ENCODE data around the gene SH3TC2.

The SH3TC2 gene

GRCh38 chr5:149063017-149063687 is at the start of gene SH3TC2:
Gene SH3TC2 (minus strand): TSS chr5:149063062. CDS start chr5:149063022, 40 bp downstream.
- Histone ChIP-seq H3K4me3 (ENCODE audit: low read depth in 1 of 2, low read length in 2 of 2) (no peak within 1 kb of the TSS), H3K9me3 (ENCODE audit: control insufficient read depth in 1 of 2, low read length in 2 of 2) (no peaks in the 10 kb centered on the region), H3K36me3 (ENCODE audit: control insufficient read depth in 1 of 2, insufficient read depth in 2 of 2, low read length in 2 of 2) (no peaks in the 10 kb centered on the region), H3K27ac (ENCODE audit: low read length) (peak within 1 kb of the TSS; percentile 60), H3K4me1 (ENCODE audit: control insufficient read depth in 1 of 2, insufficient read depth in 2 of 2, low read length in 2 of 2) (peaks cover 0 to 9% of the 10 kb centered on the region in 2 donors), H3K27me3 (ENCODE audit: low read depth, low read length) (no peaks in the 10 kb centered on the region)

DNA sequence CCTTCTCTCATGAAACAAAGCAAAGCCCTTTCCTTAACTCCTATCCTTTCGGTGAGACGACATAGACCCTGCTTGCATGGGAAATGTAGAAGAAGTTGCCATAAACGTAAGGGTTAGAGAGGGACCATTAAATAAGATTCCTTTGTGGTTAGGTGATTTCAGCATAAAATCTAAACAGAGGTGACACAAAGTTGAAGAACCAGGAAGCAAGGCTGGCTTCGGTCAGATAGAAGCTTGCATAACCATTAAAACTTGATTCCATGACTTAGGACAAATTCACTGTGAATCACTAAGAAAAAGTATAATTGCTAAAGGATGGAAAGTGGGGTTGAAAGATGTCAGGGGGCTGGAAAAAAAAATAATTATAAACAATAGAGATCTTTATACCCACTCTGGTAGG is 47.5 kb upstream of the SH3TC2 start:
- no peak overlapping the region for H3K27ac ChIP-seq (ENCODE audit: low read length)
- H3K36me3 ChIP-seq (ENCODE audit: control insufficient read depth in 1 of 2, insufficient read depth in 2 of 2, low read length in 2 of 2): no peaks in the 10 kb centered on the region
- no peak overlapping the region for H3K4me3 ChIP-seq (ENCODE audit: low read depth in 1 of 2, low read length in 2 of 2)
- H3K9me3 ChIP-seq (ENCODE audit: control insufficient read depth in 1 of 2, low read length in 2 of 2): no peaks in the 10 kb centered on the region
- no peaks in the 10 kb centered on the region for H3K4me1 ChIP-seq (ENCODE audit: control insufficient read depth in 1 of 2, insufficient read depth in 2 of 2, low read length in 2 of 2)
- H3K27me3 ChIP-seq (ENCODE audit: low read depth, low read length): no peaks in the 10 kb centered on the region

GRCh38 chr5:149108651-149109280 is 45.9 kb upstream of the SH3TC2 start:
- Histone ChIP-seq H3K27me3 (ENCODE audit: low read depth, low read length) (no peaks in the 10 kb centered on the region), H3K9me3 (ENCODE audit: control insufficient read depth in 1 of 2, low read length in 2 of 2) (no peaks in the 10 kb centered on the region), H3K4me1 (ENCODE audit: control insufficient read depth in 1 of 2, insufficient read depth in 2 of 2, low read length in 2 of 2) (no peaks in the 10 kb centered on the region), H3K36me3 (ENCODE audit: control insufficient read depth in 1 of 2, insufficient read depth in 2 of 2, low read length in 2 of 2) (no peaks in the 10 kb centered on the region), H3K27ac (ENCODE audit: low read length) (no peak overlapping the region), H3K4me3 (ENCODE audit: low read depth in 1 of 2, low read length in 2 of 2) (no peak overlapping the region)

DNA sequence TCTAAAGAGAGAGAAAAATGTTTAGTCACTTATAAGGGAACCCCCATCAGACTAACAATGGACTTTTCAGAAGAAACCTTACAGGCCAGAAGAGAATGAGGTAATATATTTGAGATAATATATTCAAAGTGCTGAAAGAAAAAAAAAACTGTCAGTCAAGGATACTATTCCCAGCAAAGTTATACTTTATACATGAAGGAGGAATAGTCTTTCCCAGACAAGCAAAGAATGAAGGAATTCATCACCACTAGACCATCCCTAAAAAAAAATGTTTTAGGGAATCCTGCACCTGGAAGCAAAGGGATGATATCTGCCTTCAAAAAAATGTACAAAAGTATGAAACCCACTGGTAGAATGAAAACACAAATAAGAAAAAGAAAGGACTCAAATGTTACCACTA is 37.5 kb upstream of the SH3TC2 start:
- Histone ChIP-seq H3K36me3 (ENCODE audit: control insufficient read depth in 1 of 2, insufficient read depth in 2 of 2, low read length in 2 of 2) (no peaks in the 10 kb centered on the region), H3K27me3 (ENCODE audit: low read depth, low read length) (no peaks in the 10 kb centered on the region), H3K4me1 (ENCODE audit: control insufficient read depth in 1 of 2, insufficient read depth in 2 of 2, low read length in 2 of 2) (no peaks in the 10 kb centered on the region), H3K27ac (ENCODE audit: low read length) (no peak overlapping the region), H3K4me3 (ENCODE audit: low read depth in 1 of 2, low read length in 2 of 2) (no peak overlapping the region), H3K9me3 (ENCODE audit: control insufficient read depth in 1 of 2, low read length in 2 of 2) (peaks cover 0 to 32% of the 10 kb centered on the region in 2 donors)

GRCh38 chr5:149099920-149100319 is 37.1 kb upstream of the SH3TC2 start:
- Histone ChIP-seq H3K4me1 (ENCODE audit: control insufficient read depth in 1 of 2, insufficient read depth in 2 of 2, low read length in 2 of 2) (no peaks in the 10 kb centered on the region), H3K9me3 (ENCODE audit: control insufficient read depth in 1 of 2, low read length in 2 of 2) (peaks cover 0 to 33% of the 10 kb centered on the region in 2 donors), H3K27me3 (ENCODE audit: low read depth, low read length) (no peaks in the 10 kb centered on the region), H3K36me3 (ENCODE audit: control insufficient read depth in 1 of 2, insufficient read depth in 2 of 2, low read length in 2 of 2) (no peaks in the 10 kb centered on the region), H3K4me3 (ENCODE audit: low read depth in 1 of 2, low read length in 2 of 2) (no peak overlapping the region), H3K27ac (ENCODE audit: low read length) (no peak overlapping the region)

DNA sequence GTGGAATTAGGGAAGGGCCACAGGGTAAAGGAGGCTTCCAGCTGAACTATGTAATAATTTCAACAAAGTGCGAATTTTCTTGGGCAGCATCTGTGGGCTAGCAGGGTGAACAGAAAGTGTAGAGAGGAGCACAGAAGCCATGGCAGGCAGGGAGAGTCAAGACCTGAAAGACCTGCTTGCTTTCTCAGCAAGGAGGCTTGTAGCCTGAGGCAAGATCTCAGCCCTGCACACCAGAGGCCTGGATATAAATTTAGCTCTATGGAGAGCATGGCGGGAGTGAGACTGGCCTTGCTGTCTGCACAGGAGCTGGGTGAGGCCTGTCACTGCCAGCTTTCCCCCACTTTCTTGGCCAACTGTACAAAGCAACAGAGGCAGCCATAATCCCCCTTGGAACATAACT is 32.1 kb upstream of the SH3TC2 start:
- no peaks in the 10 kb centered on the region for H3K27me3 ChIP-seq (ENCODE audit: low read depth, low read length)
- no peak overlapping the region for H3K4me3 ChIP-seq (ENCODE audit: low read depth in 1 of 2, low read length in 2 of 2)
- H3K36me3 ChIP-seq (ENCODE audit: control insufficient read depth in 1 of 2, insufficient read depth in 2 of 2, low read length in 2 of 2): no peaks in the 10 kb centered on the region
- H3K9me3 ChIP-seq (ENCODE audit: control insufficient read depth in 1 of 2, low read length in 2 of 2): peaks cover 0 to 29% of the 10 kb centered on the region in 2 donors
- H3K4me1 ChIP-seq (ENCODE audit: control insufficient read depth in 1 of 2, insufficient read depth in 2 of 2, low read length in 2 of 2): no peaks in the 10 kb centered on the region
- H3K27ac ChIP-seq (ENCODE audit: low read length): no peak overlapping the region

GRCh38 chr5:149093625-149094024 is 30.8 kb upstream of the SH3TC2 start:
- Histone ChIP-seq H3K9me3 (ENCODE audit: control insufficient read depth in 1 of 2, low read length in 2 of 2) (peaks cover 0 to 23% of the 10 kb centered on the region in 2 donors), H3K36me3 (ENCODE audit: control insufficient read depth in 1 of 2, insufficient read depth in 2 of 2, low read length in 2 of 2) (no peaks in the 10 kb centered on the region), H3K4me3 (ENCODE audit: low read depth in 1 of 2, low read length in 2 of 2) (no peak overlapping the region), H3K27ac (ENCODE audit: low read length) (no peak overlapping the region), H3K4me1 (ENCODE audit: control insufficient read depth in 1 of 2, insufficient read depth in 2 of 2, low read length in 2 of 2) (no peaks in the 10 kb centered on the region), H3K27me3 (ENCODE audit: low read depth, low read length) (no peaks in the 10 kb centered on the region)

- Histone ChIP-seq H3K36me3 (ENCODE audit: control insufficient read depth in 1 of 2, insufficient read depth in 2 of 2, low read length in 2 of 2) (no peaks in the 10 kb centered on the region), H3K27ac (ENCODE audit: low read length) (no peak overlapping the region), H3K9me3 (ENCODE audit: control insufficient read depth in 1 of 2, low read length in 2 of 2) (peaks cover 0 to 7% of the 10 kb centered on the region in 2 donors), H3K4me3 (ENCODE audit: low read depth in 1 of 2, low read length in 2 of 2) (no peak overlapping the region), H3K4me1 (ENCODE audit: control insufficient read depth in 1 of 2, insufficient read depth in 2 of 2, low read length in 2 of 2) (no peaks in the 10 kb centered on the region), H3K27me3 (ENCODE audit: low read depth, low read length) (no peaks in the 10 kb centered on the region)
Measured at GRCh38 chr5:149089796-149090195, 26.9 kb upstream of the SH3TC2 start.

- H3K9me3 ChIP-seq (ENCODE audit: control insufficient read depth in 1 of 2, low read length in 2 of 2): peaks cover 0 to 7% of the 10 kb centered on the region in 2 donors
- H3K36me3 ChIP-seq (ENCODE audit: control insufficient read depth in 1 of 2, insufficient read depth in 2 of 2, low read length in 2 of 2): no peaks in the 10 kb centered on the region
- H3K4me1 ChIP-seq (ENCODE audit: control insufficient read depth in 1 of 2, insufficient read depth in 2 of 2, low read length in 2 of 2): no peaks in the 10 kb centered on the region
- H3K27me3 ChIP-seq (ENCODE audit: low read depth, low read length): no peaks in the 10 kb centered on the region
- H3K27ac ChIP-seq (ENCODE audit: low read length): no peak overlapping the region
- no peak overlapping the region for H3K4me3 ChIP-seq (ENCODE audit: low read depth in 1 of 2, low read length in 2 of 2)
Measured at GRCh38 chr5:149088686-149089085, 25.8 kb upstream of the SH3TC2 start.

DNA sequence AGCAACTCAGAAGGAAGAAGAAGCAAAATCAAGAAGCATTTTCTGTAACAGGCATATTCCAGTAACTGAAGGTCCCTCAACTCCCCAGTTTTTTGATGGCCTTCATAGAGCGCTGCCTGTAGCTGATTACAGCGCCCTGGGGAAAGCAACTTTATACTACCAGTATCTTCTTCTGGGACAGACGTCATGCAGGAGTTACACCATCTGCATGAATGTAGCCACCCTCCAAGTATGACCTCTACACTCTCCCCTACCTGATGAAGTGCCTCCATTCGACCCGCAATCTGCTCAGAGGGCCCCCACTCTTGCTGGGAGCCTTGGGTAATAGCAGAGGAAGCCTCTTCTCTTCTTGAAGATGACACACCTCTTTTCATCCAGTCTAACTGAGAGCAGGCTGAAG is 21.0 kb upstream of the SH3TC2 start:
- Histone ChIP-seq H3K9me3 (ENCODE audit: control insufficient read depth in 1 of 2, low read length in 2 of 2) (peaks cover 0 to 2% of the 10 kb centered on the region in 2 donors), H3K4me3 (ENCODE audit: low read depth in 1 of 2, low read length in 2 of 2) (no peak overlapping the region), H3K36me3 (ENCODE audit: control insufficient read depth in 1 of 2, insufficient read depth in 2 of 2, low read length in 2 of 2) (no peaks in the 10 kb centered on the region), H3K4me1 (ENCODE audit: control insufficient read depth in 1 of 2, insufficient read depth in 2 of 2, low read length in 2 of 2) (no peaks in the 10 kb centered on the region), H3K27me3 (ENCODE audit: low read depth, low read length) (no peaks in the 10 kb centered on the region), H3K27ac (ENCODE audit: low read length) (no peak overlapping the region)

GRCh38 chr5:149082271-149082670 is 19.4 kb upstream of the SH3TC2 start:
- no peaks in the 10 kb centered on the region for H3K27me3 ChIP-seq (ENCODE audit: low read depth, low read length)
- no peaks in the 10 kb centered on the region for H3K36me3 ChIP-seq (ENCODE audit: control insufficient read depth in 1 of 2, insufficient read depth in 2 of 2, low read length in 2 of 2)
- H3K4me1 ChIP-seq (ENCODE audit: control insufficient read depth in 1 of 2, insufficient read depth in 2 of 2, low read length in 2 of 2): no peaks in the 10 kb centered on the region
- no peak overlapping the region for H3K27ac ChIP-seq (ENCODE audit: low read length)
- H3K9me3 ChIP-seq (ENCODE audit: control insufficient read depth in 1 of 2, low read length in 2 of 2): no peaks in the 10 kb centered on the region
- no peak overlapping the region for H3K4me3 ChIP-seq (ENCODE audit: low read depth in 1 of 2, low read length in 2 of 2)

- Histone ChIP-seq H3K9me3 (ENCODE audit: control insufficient read depth in 1 of 2, low read length in 2 of 2) (peaks cover 0 to 4% of the 10 kb centered on the region in 2 donors), H3K4me3 (ENCODE audit: low read depth in 1 of 2, low read length in 2 of 2) (no peak overlapping the region), H3K4me1 (ENCODE audit: control insufficient read depth in 1 of 2, insufficient read depth in 2 of 2, low read length in 2 of 2) (no peaks in the 10 kb centered on the region), H3K27ac (ENCODE audit: low read length) (no peak overlapping the region), H3K36me3 (ENCODE audit: control insufficient read depth in 1 of 2, insufficient read depth in 2 of 2, low read length in 2 of 2) (no peaks in the 10 kb centered on the region), H3K27me3 (ENCODE audit: low read depth, low read length) (no peaks in the 10 kb centered on the region)
Measured at GRCh38 chr5:149080294-149080693, 17.4 kb upstream of the SH3TC2 start.
